Measurements from ENCODE around the gene PRTN3. TPM values are rescaled to one million over a fixed set of nuclear protein-coding genes. Genes with fewer than 3 reads are reported as not detected.
"Not testable (repeated sequence)": the region's sequence is repeated elsewhere in the genome, so short reads cannot be mapped to it uniquely, and the experiment has no call there.

Gene PRTN3
- total and polyA plus RNA-seq, 2 experiments from 2014 or later: 0.44 to 0.60 TPM

DNA sequence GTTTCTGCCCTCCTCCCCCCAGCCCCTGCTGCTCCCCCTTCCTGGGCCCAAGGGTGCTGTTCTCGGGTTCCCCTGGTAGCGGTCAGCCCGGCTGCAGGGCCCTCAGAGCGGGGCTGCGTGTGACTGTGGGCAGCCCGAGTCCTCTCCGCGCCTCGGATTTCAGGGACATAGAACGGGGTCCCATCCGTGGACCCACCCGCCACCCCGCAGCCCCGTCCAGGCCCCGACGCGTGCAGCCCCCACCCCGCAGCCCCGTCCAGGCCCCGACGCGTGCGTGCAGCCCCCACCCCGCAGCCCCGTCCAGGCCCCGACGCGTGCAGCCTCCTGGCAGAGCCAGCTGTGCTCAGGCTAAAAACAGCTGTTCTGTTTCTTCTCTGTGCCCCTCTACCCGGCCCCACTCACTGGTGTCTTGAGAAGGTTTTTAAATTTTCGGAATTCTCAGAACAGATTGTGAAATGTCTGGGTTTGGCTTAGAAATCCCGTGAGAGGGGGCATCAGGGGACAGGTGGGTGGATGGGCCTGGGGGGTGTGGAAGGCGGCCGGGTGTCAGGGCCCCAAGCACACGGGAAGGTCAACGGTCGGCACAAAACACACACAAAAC, 5.5 kb upstream of the PRTN3 start:
- H3K9me3 ChIP-seq (ENCODE audit: low read depth): no peaks in the 10 kb centered on the region
- H3K27ac ChIP-seq: no peak overlapping the region
- no peak for DNase-seq (ENCODE audit: low read depth in 1 of 2, low spot score in 1 of 2)
- no peaks in the 10 kb centered on the region for H3K4me1 ChIP-seq (ENCODE audit: low read depth)
- no peaks in the 10 kb centered on the region for H3K36me3 ChIP-seq
- TF ChIP-seq, protein P1, sequence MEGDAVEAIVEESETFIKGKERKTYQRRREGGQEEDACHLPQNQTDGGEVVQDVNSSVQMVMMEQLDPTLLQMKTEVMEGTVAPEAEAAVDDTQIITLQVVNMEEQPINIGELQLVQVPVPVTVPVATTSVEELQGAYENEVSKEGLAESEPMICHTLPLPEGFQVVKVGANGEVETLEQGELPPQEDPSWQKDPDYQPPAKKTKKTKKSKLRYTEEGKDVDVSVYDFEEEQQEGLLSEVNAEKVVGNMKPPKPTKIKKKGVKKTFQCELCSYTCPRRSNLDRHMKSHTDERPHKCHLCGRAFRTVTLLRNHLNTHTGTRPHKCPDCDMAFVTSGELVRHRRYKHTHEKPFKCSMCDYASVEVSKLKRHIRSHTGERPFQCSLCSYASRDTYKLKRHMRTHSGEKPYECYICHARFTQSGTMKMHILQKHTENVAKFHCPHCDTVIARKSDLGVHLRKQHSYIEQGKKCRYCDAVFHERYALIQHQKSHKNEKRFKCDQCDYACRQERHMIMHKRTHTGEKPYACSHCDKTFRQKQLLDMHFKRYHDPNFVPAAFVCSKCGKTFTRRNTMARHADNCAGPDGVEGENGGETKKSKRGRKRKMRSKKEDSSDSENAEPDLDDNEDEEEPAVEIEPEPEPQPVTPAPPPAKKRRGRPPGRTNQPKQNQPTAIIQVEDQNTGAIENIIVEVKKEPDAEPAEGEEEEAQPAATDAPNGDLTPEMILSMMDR (IDR thresholded peaks at IDR 0.05; ENCODE audit: low read depth, low read length): no peak
- no peak overlapping the region for H3K4me3 ChIP-seq
- H3K27me3 ChIP-seq: no peaks in the 10 kb centered on the region

DNA sequence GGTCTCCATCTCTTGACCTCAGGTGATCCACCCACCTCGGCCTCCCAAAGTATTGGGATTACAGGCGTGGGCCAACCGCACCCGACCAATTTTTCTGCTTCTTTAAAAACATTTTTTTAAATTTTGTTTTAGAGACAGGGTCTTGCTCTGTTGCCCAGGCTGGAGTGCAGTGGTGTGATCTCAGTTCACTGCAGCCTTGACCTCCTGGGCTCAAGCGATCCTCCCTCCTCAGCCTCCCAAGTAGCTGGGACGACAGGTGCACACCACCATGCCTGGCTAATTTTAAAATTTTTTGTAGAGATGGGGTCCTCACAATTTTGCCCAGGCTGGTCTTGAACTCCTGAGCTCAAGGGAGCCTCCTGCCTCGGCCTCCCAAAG, 2.0 kb downstream of the PRTN3 start:
- not testable (repeated sequence) for H3K4me3 ChIP-seq

DNA sequence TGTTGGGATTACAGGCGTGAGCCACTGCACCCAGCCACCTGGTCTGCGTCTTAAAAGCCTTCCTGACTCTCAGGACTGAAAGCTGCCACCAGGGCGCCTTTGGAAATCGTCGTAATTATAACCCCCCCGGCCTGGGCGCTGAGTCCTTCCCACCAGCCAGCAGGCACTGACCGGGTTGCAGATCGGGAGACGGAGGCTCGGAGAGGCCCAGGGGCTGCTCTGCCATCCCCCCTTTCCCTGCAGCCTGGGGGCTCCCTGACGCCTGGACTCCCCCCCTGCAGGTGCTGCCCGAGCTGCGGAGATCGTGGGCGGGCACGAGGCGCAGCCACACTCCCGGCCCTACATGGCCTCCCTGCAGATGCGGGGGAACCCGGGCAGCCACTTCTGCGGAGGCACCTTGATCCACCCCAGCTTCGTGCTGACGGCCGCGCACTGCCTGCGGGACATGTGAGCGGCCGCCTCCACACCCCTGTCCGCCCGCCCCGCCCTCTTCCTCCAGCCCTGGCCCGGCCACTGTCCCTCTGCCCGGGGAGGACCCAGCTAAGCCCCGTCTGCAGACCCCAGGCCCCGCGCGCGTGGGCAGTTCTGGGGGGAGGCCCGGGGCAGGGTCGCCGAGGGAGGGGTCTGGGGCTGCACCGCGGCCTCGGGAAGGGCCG, 2.5 kb downstream of the PRTN3 start:
- peak overlapping the region; percentile 15 for H3K4me3 ChIP-seq
- no peak overlapping the region for H3K27ac ChIP-seq
- peak in 1 of 2 donors; percentile 71 for DNase-seq (ENCODE audit: low read depth in 1 of 2, low spot score in 1 of 2)
- H3K27me3 ChIP-seq: peaks cover 33% of the 10 kb centered on the region
- no peaks in the 10 kb centered on the region for H3K36me3 ChIP-seq
- H3K9me3 ChIP-seq (ENCODE audit: low read depth): no peaks in the 10 kb centered on the region
- TF ChIP-seq, protein P1 (IDR thresholded peaks at IDR 0.05; ENCODE audit: low read depth, low read length): no peak
- no peaks in the 10 kb centered on the region for H3K4me1 ChIP-seq (ENCODE audit: low read depth)

More for the DNA sequence above, 2.0 kb downstream of the PRTN3 start:
- H3K36me3 ChIP-seq; H3K4me1 ChIP-seq (ENCODE audit: low read depth); H3K9me3 ChIP-seq (ENCODE audit: low read depth); H3K27ac ChIP-seq; DNase-seq (ENCODE audit: low read depth in 1 of 2, low spot score in 1 of 2): not testable (repeated sequence)
- peaks cover 33% of the 10 kb centered on the region for H3K27me3 ChIP-seq

DNA sequence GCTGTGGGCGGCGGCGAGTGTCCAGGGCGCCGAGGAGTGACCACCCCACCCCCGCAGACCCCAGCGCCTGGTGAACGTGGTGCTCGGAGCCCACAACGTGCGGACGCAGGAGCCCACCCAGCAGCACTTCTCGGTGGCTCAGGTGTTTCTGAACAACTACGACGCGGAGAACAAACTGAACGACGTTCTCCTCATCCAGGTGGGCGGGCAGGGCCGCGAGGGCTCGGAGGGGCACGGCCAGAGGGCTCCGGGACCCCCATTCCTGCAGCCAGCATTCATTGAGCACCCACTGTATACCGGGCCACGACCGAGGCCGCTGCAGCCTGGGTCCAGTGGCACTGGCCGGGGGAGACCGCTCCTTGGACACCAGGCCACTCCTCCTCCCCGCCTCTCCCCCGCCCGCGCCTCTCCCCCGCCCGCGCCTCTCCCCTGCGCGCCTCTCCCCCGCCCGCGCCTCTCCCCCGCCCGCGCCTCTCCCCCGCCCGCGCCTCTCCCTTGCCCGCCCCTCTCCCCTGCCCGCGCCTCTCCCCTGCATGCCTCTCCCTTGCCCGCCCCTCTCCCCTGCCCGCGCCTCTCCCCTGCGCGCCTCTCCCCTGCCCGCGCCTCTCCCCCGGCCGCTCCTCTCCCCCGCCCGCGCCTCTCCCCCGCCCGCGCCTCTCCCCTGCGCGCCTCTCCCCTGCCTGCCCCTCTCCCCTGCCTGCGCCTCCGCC, 3.2 kb downstream of the PRTN3 start:
- DNase-seq (ENCODE audit: low read depth in 1 of 2, low spot score in 1 of 2): no peak
- peaks cover 33% of the 10 kb centered on the region for H3K27me3 ChIP-seq
- H3K4me3 ChIP-seq: peak overlapping the region; percentile 15
- no peak overlapping the region for H3K27ac ChIP-seq
- H3K9me3 ChIP-seq (ENCODE audit: low read depth): no peaks in the 10 kb centered on the region
- no peaks in the 10 kb centered on the region for H3K36me3 ChIP-seq
- no peaks in the 10 kb centered on the region for H3K4me1 ChIP-seq (ENCODE audit: low read depth)
- TF ChIP-seq, protein P1 (IDR thresholded peaks at IDR 0.05; ENCODE audit: low read depth, low read length): no peak

DNA sequence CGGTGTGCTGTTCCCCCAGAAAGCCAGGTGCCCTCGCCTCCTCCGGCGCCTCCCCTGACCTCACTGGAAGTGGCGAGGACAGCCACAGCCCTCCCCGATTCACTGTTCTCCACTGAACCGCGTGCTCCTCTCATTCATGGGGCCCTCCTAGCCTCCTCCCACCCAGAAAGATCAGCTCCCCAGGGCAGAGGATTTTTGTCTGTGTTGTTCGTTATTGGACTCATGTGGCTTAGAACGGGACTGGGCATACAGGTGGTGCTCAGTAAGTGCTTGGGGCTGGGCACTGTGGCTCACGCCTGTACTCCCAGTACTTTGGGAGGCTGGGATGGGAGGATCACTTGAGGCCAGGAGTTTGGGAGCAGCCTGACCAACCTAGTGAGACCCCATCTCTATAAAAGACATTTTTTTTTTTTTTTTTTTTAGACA, 3.8 kb downstream of the PRTN3 start:
- Histone ChIP-seq H3K27me3 (peaks cover 33% of the 10 kb centered on the region), H3K9me3 (ENCODE audit: low read depth) (no peaks in the 10 kb centered on the region), H3K36me3 (no peaks in the 10 kb centered on the region), H3K27ac (no peak overlapping the region), H3K4me1 (ENCODE audit: low read depth) (no peaks in the 10 kb centered on the region), H3K4me3 (no peak overlapping the region)
- TF ChIP-seq, protein P1 (IDR thresholded peaks at IDR 0.05; ENCODE audit: low read depth, low read length): no peak
- no peak for DNase-seq (ENCODE audit: low read depth in 1 of 2, low spot score in 1 of 2)
